GM23248 (cell line): Measurements from ENCODE around the gene PRSS56. TPM values are rescaled to one million over a fixed set of nuclear protein-coding genes. Genes with fewer than 3 reads are reported as not detected.
A peak's percentile ranks its signal among the peaks of the same experiment; 100 is the strongest.

Experiments
- DNase-seq: peaks from one replicate; pipeline ENCODE4 v3.0.0-alpha.2; 2015
- H2AFZ ChIP-seq: fragments of 200-600 bp; sonication (generic); 2 replicates; pipeline ENCODE4 v1.6.1; 2016; ENCODE audit warnings: antibody characterized with exemption
- H3F3A ChIP-seq: fragments of 200-600 bp; sonication (generic); 2 replicates; pipeline ENCODE4 v1.6.1; 2016; ENCODE audit warnings: mild to moderate bottlenecking, antibody characterized with exemption, mixed run types; ENCODE audit not compliant: insufficient read depth
- H3K27ac ChIP-seq: fragments of 200-600 bp; sonication (generic); 2 replicates; pipeline ENCODE4 v1.5.1; 2016; ENCODE audit warnings: mild to moderate bottlenecking
- H3K27me3 ChIP-seq: fragments of 200-600 bp; sonication (generic); replicated peaks from 2 replicates; pipeline ENCODE4 v1.6.1; 2016; ENCODE audit warnings: mild to moderate bottlenecking; ENCODE audit not compliant: insufficient read depth
- H3K36me3 ChIP-seq: fragments of 200-600 bp; sonication (generic); 2 replicates; pipeline ENCODE4 v1.6.1; 2016; ENCODE audit warnings: low read depth, mild to moderate bottlenecking
- H3K4me1 ChIP-seq: fragments of 200-600 bp; sonication (generic); 2 replicates; pipeline ENCODE4 v1.6.1; 2016; ENCODE audit warnings: mild to moderate bottlenecking; ENCODE audit not compliant: insufficient read depth
- H3K4me2 ChIP-seq: fragments of 200-600 bp; sonication (generic); one replicate; pipeline ENCODE4 v1.6.1; 2016; ENCODE audit warnings: mild to moderate bottlenecking; ENCODE audit not compliant: unreplicated experiment
- H3K4me3 ChIP-seq: fragments of 200-600 bp; sonication (generic); 2 replicates; pipeline ENCODE4 v1.5.1; 2016; ENCODE audit warnings: mild to moderate bottlenecking
- H3K79me2 ChIP-seq: fragments of 200-600 bp; sonication (generic); 2 replicates; pipeline ENCODE4 v1.6.1; 2016; ENCODE audit warnings: mild to moderate bottlenecking; ENCODE audit not compliant: insufficient read depth
- H3K9ac ChIP-seq: fragments of 200-600 bp; sonication (generic); 2 replicates; pipeline ENCODE4 v1.6.1; 2016; ENCODE audit warnings: mild to moderate bottlenecking
- H3K9me2 ChIP-seq: fragments of 200-600 bp; sonication (generic); 2 replicates; pipeline ENCODE4 v1.6.1; 2016; ENCODE audit warnings: mixed run types, mild to moderate bottlenecking, moderate library complexity; ENCODE audit not compliant: insufficient read depth
- H3K9me3 ChIP-seq: fragments of 200-600 bp; sonication (generic); one replicate; pipeline ENCODE4 v1.6.1; 2017; ENCODE audit warnings: low read depth
- H4K20me1 ChIP-seq: fragments of 200-600 bp; sonication (generic); 2 replicates; pipeline ENCODE4 v1.6.0; 2016; ENCODE audit not compliant: insufficient read depth
- EZH2 ChIP-seq: fragments of 200-600 bp; sonication (generic); IDR thresholded peaks from 2 replicates; pipeline ENCODE4 v1.6.1; 2018; ENCODE audit warnings: antibody characterized with exemption, mild to moderate bottlenecking; ENCODE audit not compliant: insufficient read depth, poor library complexity, severe bottlenecking
- EZH2phosphoT487 ChIP-seq: fragments of 200-600 bp; sonication (generic); IDR thresholded peaks from 2 replicates; pipeline ENCODE4 v1.6.1; 2018; ENCODE audit warnings: antibody characterized with exemption, moderate library complexity, mild to moderate bottlenecking, low read depth; ENCODE audit not compliant: insufficient read depth
- WGBS, 2 experiments: methylation state at CpG; one replicate each; pipeline ENCODE4 v1.1.6; 2015 to 2017; ENCODE audit warnings: low lambda C conversion rate in 2 of 2, low coverage in 1 of 2; ENCODE audit errors: missing lambda C conversion rate in 2 of 2; 5-methylcytosine and 5-hydroxymethylcytosine counted together
- in situ Hi-C: fragments of 300-500 bp; cut with MboI; formaldehyde crosslinking; loops from 2 replicates; pipeline ENCODE4 v1.15.0; 2020
- polyA plus RNA-seq: library from polyadenylated mRNA; unstranded; fragments of >200 nt; fragmentation: Nextera tagmentation; extraction: Ambion mirVana; gene quantifications from 2 replicates; pipeline ENCODE4 v1.2.1, GENCODE V29; 2016
- total RNA-seq: library from RNA; depleted of rRNA; stranded (reverse); fragments of >200 nt; shearing (Covaris generic); gene quantifications from 2 replicates; pipeline ENCODE4 v1.2.3, GENCODE V29; 2014; rRNA removed

Gene PRSS56
- total and polyA plus RNA-seq, 2 experiments from 2014 or later: not detected

- 93% methylated on average over 7 to 8 of the region's 8 CpGs for WGBS, 2 experiments
- no peak overlapping the region for H3K4me2 ChIP-seq
- H3K36me3 ChIP-seq: peaks cover 24% of the 10 kb centered on the region
- no peak overlapping the region for H3K4me3 ChIP-seq
- no peaks in the 10 kb centered on the region for H3K9me3 ChIP-seq
- no peaks in the 10 kb centered on the region for H3K9me2 ChIP-seq
- H3K79me2 ChIP-seq: peaks cover 9% of the 10 kb centered on the region; the same call in 1 of the 2 replicates
- no peaks in the 10 kb centered on the region for H4K20me1 ChIP-seq
- peak overlapping the region; percentile 27; the same call in 1 of the 2 replicates for H3K9ac ChIP-seq
- peaks cover 2% of the 10 kb centered on the region for H3F3A ChIP-seq
- H3K27ac ChIP-seq: peak overlapping the region; percentile 43; the same call in 1 of the 2 replicates
- in situ Hi-C loops: no loop called here
- H2AFZ ChIP-seq: no peak overlapping the region
- H3K27me3 ChIP-seq: no peaks in the 10 kb centered on the region
- no peak for TF ChIP-seq EZH2
- TF ChIP-seq EZH2phosphoT487: no peak
- no peak for DNase-seq
- H3K4me1 ChIP-seq: peaks cover 7% of the 10 kb centered on the region; the same call in 1 of the 2 replicates
These were observed 53.7 kb downstream of the PRSS56 start for GRCh38 chr2:232573771-232574435.

DNA sequence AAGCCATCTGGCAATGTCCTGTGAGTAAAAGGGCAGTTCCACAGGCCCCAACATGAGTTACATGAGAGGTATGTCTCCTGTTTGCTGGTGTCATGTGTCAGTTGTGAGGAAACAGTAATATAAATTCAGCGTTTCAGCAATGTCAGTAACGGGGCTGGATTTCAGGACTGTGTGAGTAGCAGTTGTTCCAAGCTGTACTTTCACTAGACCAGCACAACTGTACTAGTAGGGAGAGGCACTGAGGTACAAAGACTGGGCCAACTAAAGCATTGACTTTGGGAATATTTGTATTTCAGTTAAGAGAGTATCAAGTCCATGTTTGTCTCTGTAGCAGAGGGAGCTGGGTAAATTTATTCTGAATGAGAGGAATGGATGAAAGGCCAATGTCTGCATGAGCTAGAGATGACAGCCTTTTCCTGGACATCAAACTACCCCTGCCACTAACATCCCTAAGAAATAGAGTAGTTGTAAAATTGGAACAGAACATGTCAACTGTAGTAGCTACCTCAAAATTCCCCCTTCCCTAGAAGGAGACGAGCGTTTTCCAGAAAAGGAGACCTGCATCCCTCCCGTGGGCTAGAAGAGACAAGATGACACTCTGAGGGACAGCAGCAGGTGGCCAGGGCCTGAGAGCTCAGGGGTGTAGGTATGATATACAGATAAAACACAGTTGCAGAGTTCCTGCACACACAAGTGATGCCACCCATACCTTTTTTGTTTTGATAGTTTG, 54.7 kb downstream of the PRSS56 start:
- no peaks in the 10 kb centered on the region for H3F3A ChIP-seq
- peaks cover 6% of the 10 kb centered on the region; the same call in 1 of the 2 replicates for H3K79me2 ChIP-seq
- 72 to 77% methylated on average over 5 of the region's 5 CpGs for WGBS, 2 experiments
- DNase-seq: peak; percentile 62
- H2AFZ ChIP-seq: no peak overlapping the region
- peak overlapping the region; percentile 27; the same call in 1 of the 2 replicates for H3K9ac ChIP-seq
- in situ Hi-C loops: no loop called here
- peak overlapping the region; percentile 43; the same call in 1 of the 2 replicates for H3K27ac ChIP-seq
- TF ChIP-seq EZH2: no peak
- TF ChIP-seq EZH2phosphoT487: no peak
- no peaks in the 10 kb centered on the region for H3K9me3 ChIP-seq
- H3K4me2 ChIP-seq: no peak overlapping the region
- H3K36me3 ChIP-seq: peaks cover 15% of the 10 kb centered on the region
- no peak overlapping the region for H3K4me3 ChIP-seq
- H4K20me1 ChIP-seq: no peaks in the 10 kb centered on the region
- H3K27me3 ChIP-seq: no peaks in the 10 kb centered on the region
- no peaks in the 10 kb centered on the region for H3K9me2 ChIP-seq
- H3K4me1 ChIP-seq: peaks cover 7% of the 10 kb centered on the region; the same call in 1 of the 2 replicates

Other genes with a start within 250 kb of the PRSS56 start
- gene ALPP, start 141.6 kb upstream of the PRSS56 start, total RNA-seq: not detected in 2 replicates
- not detected in 2 replicates for gene ALPP, start 141.6 kb upstream of the PRSS56 start, polyA plus RNA-seq
- not detected in 2 replicates for gene ALPG, start 113.5 kb upstream of the PRSS56 start, total RNA-seq
- not detected in 2 replicates for gene ALPG, start 113.5 kb upstream of the PRSS56 start, polyA plus RNA-seq
- not detected in 2 replicates for gene ALPI, start 64.2 kb upstream of the PRSS56 start, total RNA-seq
- not detected in 2 replicates for gene ALPI, start 64.2 kb upstream of the PRSS56 start, polyA plus RNA-seq
- 0.54 TPM in 1 of 2 replicates, not detected in the other for gene ECEL1, start 32.6 kb upstream of the PRSS56 start, total RNA-seq
- not detected in 2 replicates for gene ECEL1, start 32.6 kb upstream of the PRSS56 start, polyA plus RNA-seq
- gene CHRND, start 5.8 kb downstream of the PRSS56 start, total RNA-seq: not detected in 2 replicates
- gene CHRND, start 5.8 kb downstream of the PRSS56 start, polyA plus RNA-seq: not detected in 2 replicates
- not detected in 2 replicates for gene CHRNG, start 19.3 kb downstream of the PRSS56 start, total RNA-seq
- not detected in 2 replicates for gene CHRNG, start 19.3 kb downstream of the PRSS56 start, polyA plus RNA-seq
- gene TIGD1, start 30.2 kb downstream of the PRSS56 start, total RNA-seq: 2.0 and 4.3 TPM in 2 replicates
- 3.2 and 3.6 TPM in 2 replicates for gene TIGD1, start 30.2 kb downstream of the PRSS56 start, polyA plus RNA-seq
- 82.8 and 98.5 TPM in 2 replicates for gene EIF4E2, start 30.3 kb downstream of the PRSS56 start, total RNA-seq
- 147 and 150 TPM in 2 replicates for gene EIF4E2, start 30.3 kb downstream of the PRSS56 start, polyA plus RNA-seq
- gene EFHD1, start 113.2 kb downstream of the PRSS56 start, total RNA-seq: not detected in 2 replicates
- gene EFHD1, start 113.2 kb downstream of the PRSS56 start, polyA plus RNA-seq: not detected in 2 replicates
- gene GIGYF2, start 176.9 kb downstream of the PRSS56 start, total RNA-seq: 35.2 and 69.0 TPM in 2 replicates
- 26.1 and 27.2 TPM in 2 replicates for gene GIGYF2, start 176.9 kb downstream of the PRSS56 start, polyA plus RNA-seq